ENCODE data around the gene RCAN2.

GRCh38 chr6:46291275-46291633, 200.0 kb downstream of the RCAN2 start:
- TF ChIP-seq CTCF (IDR thresholded peaks at IDR 0.05) (no peak), POLR2A (IDR thresholded peaks at IDR 0.05) (no peak)

Data from adrenal gland (tissue), 5 donors.